Calu3 (cell line): ENCODE measurements around the gene COPA. TPM values are rescaled to one million over a fixed set of nuclear protein-coding genes. Genes with fewer than 3 reads are reported as not detected.

Experiments
- BruUV-seq: library from RNA; stranded (reverse); fragments of 400-500 nt; replicated peaks from 2 replicates; lab custom pipeline; 2021; lab: Mats Ljungman, UMichigan
- CTCF ChIA-PET: fragments of 300-600 bp; sonication (Branson Sonifier 250); formaldehyde crosslinking; loops from one replicate; lab custom pipeline; 2022; ENCODE audit warnings: antibody characterized with exemption; lab: Charles Lee
- DNase-seq: peaks from one replicate; pipeline ENCODE4 v3.0.0; 2022
- H3K27ac Mint-ChIP-seq: one replicate; pipeline ENCODE4 v1.8.0; 2022; ENCODE audit warnings: mixed read lengths; ENCODE audit not compliant: unreplicated experiment
- H3K27me3 Mint-ChIP-seq: one replicate; pipeline ENCODE4 v1.8.0; 2022; ENCODE audit warnings: mixed read lengths; ENCODE audit not compliant: unreplicated experiment
- H3K36me3 Mint-ChIP-seq: one replicate; pipeline ENCODE4 v1.8.0; 2022; ENCODE audit warnings: mild to moderate bottlenecking, moderate library complexity, mixed read lengths; ENCODE audit not compliant: insufficient read depth, unreplicated experiment
- H3K4me1 Mint-ChIP-seq: one replicate; pipeline ENCODE4 v1.8.0; 2022; ENCODE audit warnings: mild to moderate bottlenecking, low read depth, mixed read lengths; ENCODE audit not compliant: unreplicated experiment
- H3K4me3 Mint-ChIP-seq: one replicate; pipeline ENCODE4 v1.8.0; 2022; ENCODE audit warnings: mild to moderate bottlenecking, low read depth, moderate library complexity, mixed read lengths; ENCODE audit not compliant: unreplicated experiment
- H3K9me3 Mint-ChIP-seq: one replicate; pipeline ENCODE4 v1.8.0; 2022; ENCODE audit warnings: low read depth, mixed read lengths; ENCODE audit not compliant: unreplicated experiment
- intact Hi-C: fragments of 100-400 bp; cut with micrococcal nuclease; formaldehyde crosslinking; loops from one replicate; pipeline ENCODE4 v1.10.0; 2022; ENCODE audit not compliant: unreplicated experiment
- total RNA-seq: library from RNA; stranded (reverse); gene quantifications from 2 replicates; pipeline ENCODE4 v1.2.3, GENCODE V29; 2022
- TF ChIP-seq, protein P1 (sequence below): fragments of 200-600 bp; IDR thresholded peaks from one replicate; pipeline ENCODE4 v1.8.0; 2022; ENCODE audit warnings: antibody characterized with exemption; ENCODE audit not compliant: unreplicated experiment

Gene COPA
- total RNA-seq, 1 experiment from 2014 or later, result 208 TPM

DNA sequence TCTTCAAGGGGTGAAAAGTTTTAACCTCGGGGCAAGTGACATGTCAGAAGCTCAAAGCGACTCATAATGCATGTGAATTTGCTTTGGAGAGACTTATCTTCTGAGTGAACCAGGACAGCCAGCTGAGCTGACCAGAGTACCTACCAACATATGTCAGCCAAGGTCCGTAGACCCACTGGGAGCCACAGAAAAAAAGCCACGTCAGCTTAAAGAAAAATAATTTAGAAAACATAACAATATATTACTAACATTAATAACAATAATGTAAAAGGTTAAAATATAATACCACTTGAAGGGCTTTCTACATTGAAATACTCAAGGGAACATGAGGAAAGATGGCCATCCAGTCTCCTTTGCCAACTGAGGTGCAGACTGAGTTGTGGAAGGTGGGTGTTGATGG is 65.1 kb downstream of the COPA start:
- peaks cover 25% of the 10 kb centered on the region for H3K36me3 Mint-ChIP-seq
- DNase-seq, result no peak
- CTCF ChIA-PET, result no interaction called here
- H3K4me1 Mint-ChIP-seq, result no peaks in the 10 kb centered on the region
- no TSS peak for BruUV-seq
- no peaks in the 10 kb centered on the region for H3K27me3 Mint-ChIP-seq
- H3K9me3 Mint-ChIP-seq, result no peaks in the 10 kb centered on the region
- H3K4me3 Mint-ChIP-seq, result no peak overlapping the region
- H3K27ac Mint-ChIP-seq, result no peak overlapping the region
- intact Hi-C loops, result no loop called here
- TF ChIP-seq, protein P1, sequence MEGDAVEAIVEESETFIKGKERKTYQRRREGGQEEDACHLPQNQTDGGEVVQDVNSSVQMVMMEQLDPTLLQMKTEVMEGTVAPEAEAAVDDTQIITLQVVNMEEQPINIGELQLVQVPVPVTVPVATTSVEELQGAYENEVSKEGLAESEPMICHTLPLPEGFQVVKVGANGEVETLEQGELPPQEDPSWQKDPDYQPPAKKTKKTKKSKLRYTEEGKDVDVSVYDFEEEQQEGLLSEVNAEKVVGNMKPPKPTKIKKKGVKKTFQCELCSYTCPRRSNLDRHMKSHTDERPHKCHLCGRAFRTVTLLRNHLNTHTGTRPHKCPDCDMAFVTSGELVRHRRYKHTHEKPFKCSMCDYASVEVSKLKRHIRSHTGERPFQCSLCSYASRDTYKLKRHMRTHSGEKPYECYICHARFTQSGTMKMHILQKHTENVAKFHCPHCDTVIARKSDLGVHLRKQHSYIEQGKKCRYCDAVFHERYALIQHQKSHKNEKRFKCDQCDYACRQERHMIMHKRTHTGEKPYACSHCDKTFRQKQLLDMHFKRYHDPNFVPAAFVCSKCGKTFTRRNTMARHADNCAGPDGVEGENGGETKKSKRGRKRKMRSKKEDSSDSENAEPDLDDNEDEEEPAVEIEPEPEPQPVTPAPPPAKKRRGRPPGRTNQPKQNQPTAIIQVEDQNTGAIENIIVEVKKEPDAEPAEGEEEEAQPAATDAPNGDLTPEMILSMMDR, result no peak

DNA sequence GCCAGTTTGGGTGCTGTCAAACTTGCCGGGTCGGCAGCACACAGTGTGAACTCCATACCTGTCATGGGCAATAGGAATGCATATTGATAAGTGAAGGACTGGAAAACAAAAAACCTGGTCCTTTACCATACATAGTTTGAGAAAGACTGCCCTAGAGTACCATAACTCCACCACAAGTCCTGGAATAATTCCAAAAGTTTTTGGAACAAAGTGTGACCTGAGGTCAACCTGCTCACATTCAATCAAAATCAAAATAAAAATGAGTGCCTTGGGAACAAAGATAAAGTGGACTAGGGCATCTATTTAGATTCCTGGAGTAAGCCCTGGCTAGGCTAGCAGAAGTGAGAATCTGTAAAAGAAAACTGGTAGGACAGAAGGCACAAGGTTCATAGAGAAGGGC is 65.7 kb downstream of the COPA start:
- TF ChIP-seq, protein P1, result no peak
- no peaks in the 10 kb centered on the region for H3K4me1 Mint-ChIP-seq
- no TSS peak for BruUV-seq
- H3K27ac Mint-ChIP-seq, result no peak overlapping the region
- peaks cover 25% of the 10 kb centered on the region for H3K36me3 Mint-ChIP-seq
- CTCF ChIA-PET, result no interaction called here
- H3K27me3 Mint-ChIP-seq, result no peaks in the 10 kb centered on the region
- no peaks in the 10 kb centered on the region for H3K9me3 Mint-ChIP-seq
- intact Hi-C loops, result no loop called here
- no peak for DNase-seq
- H3K4me3 Mint-ChIP-seq, result no peak overlapping the region

DNA sequence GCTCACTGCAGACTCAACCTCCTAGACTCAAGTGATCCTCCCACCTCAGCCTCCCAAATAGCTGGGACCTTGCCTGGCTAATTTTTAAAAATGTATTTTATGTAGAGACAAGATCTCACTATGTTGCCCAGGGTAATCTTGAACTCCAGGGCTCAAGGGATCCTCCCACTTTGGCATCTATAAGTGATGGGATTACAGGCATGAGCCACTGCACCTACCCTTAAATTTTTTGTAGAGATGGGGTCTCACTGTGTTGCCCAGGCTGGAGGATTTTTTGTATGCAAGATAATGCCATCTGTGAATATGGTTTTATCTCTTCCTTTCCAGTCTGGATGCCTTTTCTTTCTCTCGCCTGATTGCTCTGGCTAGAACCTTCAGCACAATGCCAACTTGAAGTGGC is 72.0 kb downstream of the COPA start:
- intact Hi-C loops, result no loop called here
- TF ChIP-seq, protein P1, result no peak
- Mint-ChIP-seq H3K36me3 (no peaks in the 10 kb centered on the region), H3K9me3 (no peaks in the 10 kb centered on the region), H3K4me3 (no peak overlapping the region), H3K27ac (no peak overlapping the region), H3K4me1 (no peaks in the 10 kb centered on the region), H3K27me3 (peaks cover 13% of the 10 kb centered on the region)
- CTCF ChIA-PET, result no interaction called here
- DNase-seq, result no peak
- BruUV-seq, result no TSS peak

DNA sequence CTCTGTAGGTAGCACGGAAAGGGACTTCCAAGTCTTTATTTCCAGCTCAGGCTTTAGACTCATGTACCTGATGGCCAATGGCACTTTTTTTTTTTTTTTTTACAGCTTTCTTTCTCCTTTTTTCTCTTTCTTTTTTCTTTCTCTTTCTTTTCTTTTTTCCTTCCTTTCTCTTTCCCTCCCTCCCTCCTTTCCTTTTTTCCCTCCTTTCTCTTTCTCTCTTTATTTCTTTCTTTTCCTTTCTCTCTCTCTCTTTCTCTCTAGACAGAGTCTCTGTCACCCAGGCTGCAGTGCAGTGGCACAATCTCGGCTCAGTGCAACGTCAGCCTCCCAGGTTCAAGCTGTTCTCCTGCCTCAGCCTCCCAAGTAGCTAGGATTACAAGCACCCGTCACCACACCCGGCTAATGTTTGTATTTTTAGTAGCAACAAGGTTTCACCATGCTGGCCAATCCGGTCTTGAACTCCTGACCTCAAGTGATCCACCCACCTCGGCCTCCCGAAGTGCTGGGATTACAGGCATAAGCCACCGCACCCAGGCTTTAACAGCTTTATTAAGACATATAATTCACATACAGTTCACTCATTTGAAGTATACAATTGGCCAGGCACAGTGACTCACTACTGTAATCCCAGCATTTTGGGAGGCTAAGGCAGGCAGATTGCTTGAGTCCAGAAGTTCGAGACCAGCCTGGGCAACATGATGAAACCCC is 75.6 kb downstream of the COPA start:
- Mint-ChIP-seq H3K27ac (no peak overlapping the region), H3K36me3 (peaks cover 14% of the 10 kb centered on the region), H3K4me3 (no peak overlapping the region), H3K27me3 (peaks cover 13% of the 10 kb centered on the region), H3K4me1 (no peaks in the 10 kb centered on the region), H3K9me3 (no peaks in the 10 kb centered on the region)
- CTCF ChIA-PET, result no interaction called here
- BruUV-seq, result no TSS peak
- DNase-seq, result no peak
- TF ChIP-seq, protein P1, result no peak
- intact Hi-C loops, result no loop called here
